Gastroesophageal sphincter (tissue), 4 donors: Measurements from ENCODE around the gene EFNA2. TPM values are rescaled to one million over a fixed set of nuclear protein-coding genes. Genes with fewer than 3 reads are reported as not detected.

ENCODE experiments used
- ATAC-seq: fragments of 150-250 bp; one replicate; pipeline ENCODE4 v1.9.1; 2016; ENCODE audit warnings: mild to moderate bottlenecking, moderate library complexity
- H3K27ac ChIP-seq, 4 donors: fragments of 200-600 bp; sonication (generic) in 3 of 4; 1 replicate in 3 of 4; 2 replicates in 1 of 4; pipeline ENCODE4 v1.5.1; 2016 to 2019
- H3K27me3 ChIP-seq: fragments of 200-600 bp; sonication (generic); one replicate; pipeline ENCODE4 v1.5.1; 2019
- H3K36me3 ChIP-seq, 2 donors: fragments of 200-600 bp; sonication (generic); one replicate each; pipeline ENCODE4 v1.5.1; 2019; ENCODE audit warnings: control low read depth in 1 of 2
- H3K4me1 ChIP-seq, 3 donors: fragments of 200-600 bp; sonication (generic); 1 replicate in 2 of 3; 2 replicates in 1 of 3; pipeline ENCODE4 v1.5.1; 2016 to 2019; ENCODE audit warnings: control low read depth in 2 of 3
- H3K4me3 ChIP-seq, 2 donors: fragments of 200-600 bp; sonication (generic); one replicate each; pipeline ENCODE4 v1.5.1; 2019; ENCODE audit warnings: mild to moderate bottlenecking in 1 of 2, moderate library complexity in 1 of 2
- H3K9me3 ChIP-seq, 3 donors: fragments of 200-600 bp; sonication (generic); one replicate each; pipeline ENCODE4 v1.5.1; 2017 to 2019; ENCODE audit warnings: control low read depth in 2 of 3
- CTCF ChIP-seq, 4 experiments: fragments of 200-600 bp in 2 of 4; fragments of 450-650 bp in 2 of 4; sonication (generic) in 1 of 4; IDR thresholded peaks; one replicate each; pipeline ENCODE4 v1.5.1; 2017 to 2019; ENCODE audit warnings: antibody characterized with exemption in 4 of 4, mild to moderate bottlenecking in 2 of 4, moderate library complexity in 2 of 4
- EP300 ChIP-seq: sonication (generic); formaldehyde crosslinking; IDR thresholded peaks from one replicate; pipeline ENCODE4 v1.6.1; 2017; ENCODE audit warnings: antibody characterized with exemption, mild to moderate bottlenecking
- POLR2A ChIP-seq, 2 donors: fragments of 450-650 bp; IDR thresholded peaks; one replicate each; pipeline ENCODE4 v1.6.1; 2017; ENCODE audit warnings: antibody characterized with exemption in 2 of 2, mild to moderate bottlenecking in 2 of 2, moderate library complexity in 1 of 2
- POLR2AphosphoS5 ChIP-seq: sonication (generic); formaldehyde crosslinking; IDR thresholded peaks from one replicate; pipeline ENCODE4 v1.6.1; 2017; ENCODE audit warnings: antibody characterized with exemption
- WGBS, 2 donors: methylation state at CpG; one replicate each; pipeline ENCODE4 v1.1.5; 2018; ENCODE audit warnings: low coverage in 1 of 2; 5-methylcytosine and 5-hydroxymethylcytosine counted together
- total RNA-seq, 4 donors: library from RNA; depleted of rRNA; stranded (reverse); fragments of >200 nt; gene quantifications; one replicate each; pipeline ENCODE4 v1.1.0, GENCODE V29; 2016

EFNA2 gene
- total RNA-seq, 4 donors from 2014 or later = not detected

GRCh38 chr19:1258707-1259205, 26.9 kb upstream of the EFNA2 start:
- ATAC-seq = no peak

GRCh38 chr19:1259206-1259875, 26.3 kb upstream of the EFNA2 start:
- TF ChIP-seq POLR2AphosphoS5 (peak; percentile 62), CTCF (IDR thresholded peaks at IDR 0.05) (no peak), POLR2A (IDR thresholded peaks at IDR 0.05) (peak in 1 of 2 donors; percentile 43)
- Histone ChIP-seq H3K36me3 (peaks cover 3 to 40% of the 10 kb centered on the region in 2 donors), H3K27me3 (no peaks in the 10 kb centered on the region), H3K4me1 (peaks cover 4 to 92% (median 62%) of the 10 kb centered on the region in 3 donors), H3K4me3 (peak overlapping the region in 1 of 2 donors; percentile 37), H3K9me3 (no peaks in the 10 kb centered on the region), H3K27ac (peak overlapping the region; percentile 48 to 100 (median 94))
- ATAC-seq = peak; percentile 30
- 6 to 60% methylated on average over 3 to 4 of the region's 17 CpGs for whole genome bisulfite sequencing, 2 donors

More at GRCh38 chr19:1258707-1259205, 26.9 kb upstream of the EFNA2 start:
- TF ChIP-seq CTCF (IDR thresholded peaks at IDR 0.05) = peak in 1 of 4 experiments; percentile 12
- TF ChIP-seq POLR2AphosphoS5 = no peak
- no peak for TF ChIP-seq POLR2A (IDR thresholded peaks at IDR 0.05)
- no peak for TF ChIP-seq EP300
- peaks cover 3 to 46% of the 10 kb centered on the region in 2 donors for H3K36me3 ChIP-seq
- H3K27ac ChIP-seq = peak overlapping the region; percentile 48 to 100 (median 94)
- peak overlapping the region in 1 of 2 donors; percentile 37 for H3K4me3 ChIP-seq
- no peaks in the 10 kb centered on the region for H3K27me3 ChIP-seq
- peaks cover 4 to 97% (median 67%) of the 10 kb centered on the region in 3 donors for H3K4me1 ChIP-seq
- H3K9me3 ChIP-seq = no peaks in the 10 kb centered on the region
- 2 to 10% methylated on average over 7 to 15 of the region's 15 CpGs for WGBS, 2 donors

GRCh38 chr19:1259876-1260748, 25.6 kb upstream of the EFNA2 start:
- Histone ChIP-seq H3K4me1 (peaks cover 4 to 89% (median 56%) of the 10 kb centered on the region in 3 donors), H3K27me3 (no peaks in the 10 kb centered on the region), H3K36me3 (peaks cover 1 to 33% of the 10 kb centered on the region in 2 donors), H3K27ac (peak overlapping the region; percentile 48 to 100 (median 94)), H3K4me3 (peak overlapping the region in 1 of 2 donors; percentile 70), H3K9me3 (no peaks in the 10 kb centered on the region)
- no peak for TF ChIP-seq EP300
- peak; percentile 59 for TF ChIP-seq POLR2AphosphoS5
- TF ChIP-seq POLR2A (IDR thresholded peaks at IDR 0.05) = peak in 1 of 2 donors; percentile 30
- WGBS, 2 donors = 0 to 14% methylated on average over 1 to 4 of the region's 33 CpGs
- ATAC-seq = no peak

- H3K36me3 ChIP-seq = peaks cover 0 to 24% of the 10 kb centered on the region in 2 donors
- peaks cover 4 to 89% (median 56%) of the 10 kb centered on the region in 3 donors for H3K4me1 ChIP-seq
- peak; percentile 87 for ATAC-seq
- H3K9me3 ChIP-seq = no peaks in the 10 kb centered on the region
- no peak for TF ChIP-seq CTCF (IDR thresholded peaks at IDR 0.05)
- peak; percentile 27 to 37 for TF ChIP-seq POLR2A (IDR thresholded peaks at IDR 0.05)
- no peaks in the 10 kb centered on the region for H3K27me3 ChIP-seq
- peak overlapping the region; percentile 74 to 100 (median 94) for H3K27ac ChIP-seq
- WGBS, 2 donors = 1 to 2% methylated on average over 9 to 13 of the region's 83 CpGs
- H3K4me3 ChIP-seq = peak overlapping the region; percentile 28 to 70
These were observed 24.7 kb upstream of the EFNA2 start for GRCh38 chr19:1260749-1261537.

- peak overlapping the region in 1 of 2 donors; percentile 70 for H3K4me3 ChIP-seq
- WGBS, 2 donors = 8 to 17% methylated on average over 4 to 14 of the region's 14 CpGs
These were observed 24.2 kb upstream of the EFNA2 start for GRCh38 chr19:1261538-1261797.

More at GRCh38 chr19:1261538-1261797, 24.2 kb upstream of the EFNA2 start:
- TF ChIP-seq POLR2AphosphoS5 (no peak), EP300 (no peak), POLR2A (IDR thresholded peaks at IDR 0.05) (no peak), CTCF (IDR thresholded peaks at IDR 0.05) (peak in 2 of 4 experiments; percentile 33 to 39)
- Histone ChIP-seq H3K36me3 (peaks cover 0 to 19% of the 10 kb centered on the region in 2 donors), H3K27ac (peak overlapping the region; percentile 74 to 100 (median 94)), H3K27me3 (no peaks in the 10 kb centered on the region), H3K9me3 (no peaks in the 10 kb centered on the region), H3K4me1 (peaks cover 4 to 89% (median 59%) of the 10 kb centered on the region in 3 donors)
- ATAC-seq = no peak
